Pulmonary artery endothelial cell (primary cell): Measurements from ENCODE around the gene MARK2. TPM values are rescaled to one million over a fixed set of nuclear protein-coding genes. Genes with fewer than 3 reads are reported as not detected.

Experiments used
- DNase-seq: peaks from one replicate; pipeline ENCODE4 v3.0.0-alpha.2; 2011; ENCODE audit warnings: low read depth, low spot score
- total RNA-seq: library from RNA; depleted of rRNA; stranded (reverse); fragments of >200 nt; gene quantifications from 2 replicates; pipeline ENCODE4 v1.2.3, GENCODE V29; 2014

Gene MARK2
- total RNA-seq, 1 donor from 2014 or later, result 9.2 TPM

DNA sequence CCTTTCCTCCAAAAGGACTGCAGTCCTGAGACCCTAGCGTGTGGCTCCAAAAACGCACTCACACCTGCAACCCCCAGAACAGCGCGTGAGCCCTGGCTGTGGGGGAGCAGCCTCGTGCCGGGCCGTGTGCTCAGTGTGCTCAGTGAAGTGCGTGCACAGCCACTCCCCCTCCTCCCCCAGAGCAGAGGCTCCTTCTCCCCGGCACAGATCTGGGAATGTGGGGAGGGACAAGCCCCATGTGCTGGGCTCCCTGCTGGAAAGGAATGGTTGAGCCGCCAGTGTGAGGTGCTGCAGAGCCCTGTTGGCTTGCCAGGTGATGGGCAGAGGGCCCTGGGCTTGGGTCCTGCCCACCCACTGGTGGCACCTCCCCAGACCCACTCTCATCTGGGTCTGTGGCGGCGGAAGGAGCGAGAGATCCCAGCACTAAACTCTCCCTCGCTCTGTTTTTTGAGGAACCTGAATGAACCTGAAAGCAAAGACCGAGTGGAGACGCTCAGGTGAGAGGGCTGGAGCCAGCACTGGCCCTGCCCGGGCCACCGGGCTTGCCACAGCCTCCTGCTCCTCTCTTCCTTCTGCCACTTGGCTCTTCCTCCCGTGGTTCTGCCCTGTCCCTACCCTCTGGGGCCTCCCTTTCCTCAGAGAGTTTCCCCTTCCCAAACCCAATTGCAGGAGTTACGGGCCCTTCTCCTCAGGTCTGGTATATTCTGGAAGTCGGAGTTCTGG is 69.1 kb downstream of the MARK2 start:
- no peak for DNase-seq

DNA sequence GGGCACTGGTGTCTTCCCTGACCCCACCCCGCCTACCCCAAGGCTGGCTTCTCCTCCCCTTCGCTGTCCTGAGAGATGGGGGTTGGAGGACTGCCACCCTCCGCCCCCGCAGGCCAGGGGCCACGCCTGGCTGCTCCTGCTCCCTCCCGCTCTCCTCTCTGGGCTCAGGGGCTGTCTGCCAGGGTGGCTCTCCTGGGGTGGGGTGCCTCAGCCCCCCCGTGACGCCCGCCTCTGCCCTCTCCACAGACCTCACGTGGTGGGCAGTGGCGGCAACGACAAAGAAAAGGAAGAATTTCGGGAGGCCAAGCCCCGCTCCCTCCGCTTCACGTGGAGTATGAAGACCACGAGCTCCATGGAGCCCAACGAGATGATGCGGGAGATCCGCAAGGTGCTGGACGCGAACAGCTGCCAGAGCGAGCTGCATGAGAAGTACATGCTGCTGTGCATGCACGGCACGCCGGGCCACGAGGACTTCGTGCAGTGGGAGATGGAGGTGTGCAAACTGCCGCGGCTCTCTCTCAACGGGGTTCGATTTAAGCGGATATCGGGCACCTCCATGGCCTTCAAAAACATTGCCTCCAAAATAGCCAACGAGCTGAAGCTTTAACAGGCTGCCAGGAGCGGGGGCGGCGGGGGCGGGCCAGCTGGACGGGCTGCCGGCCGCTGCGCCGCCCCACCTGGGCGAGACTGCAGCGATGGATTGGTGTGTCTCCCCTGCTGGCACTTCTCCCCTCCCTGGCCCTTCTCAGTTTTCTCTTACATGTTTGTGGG is 69.9 kb downstream of the MARK2 start:
- no peak for DNase-seq

DNA sequence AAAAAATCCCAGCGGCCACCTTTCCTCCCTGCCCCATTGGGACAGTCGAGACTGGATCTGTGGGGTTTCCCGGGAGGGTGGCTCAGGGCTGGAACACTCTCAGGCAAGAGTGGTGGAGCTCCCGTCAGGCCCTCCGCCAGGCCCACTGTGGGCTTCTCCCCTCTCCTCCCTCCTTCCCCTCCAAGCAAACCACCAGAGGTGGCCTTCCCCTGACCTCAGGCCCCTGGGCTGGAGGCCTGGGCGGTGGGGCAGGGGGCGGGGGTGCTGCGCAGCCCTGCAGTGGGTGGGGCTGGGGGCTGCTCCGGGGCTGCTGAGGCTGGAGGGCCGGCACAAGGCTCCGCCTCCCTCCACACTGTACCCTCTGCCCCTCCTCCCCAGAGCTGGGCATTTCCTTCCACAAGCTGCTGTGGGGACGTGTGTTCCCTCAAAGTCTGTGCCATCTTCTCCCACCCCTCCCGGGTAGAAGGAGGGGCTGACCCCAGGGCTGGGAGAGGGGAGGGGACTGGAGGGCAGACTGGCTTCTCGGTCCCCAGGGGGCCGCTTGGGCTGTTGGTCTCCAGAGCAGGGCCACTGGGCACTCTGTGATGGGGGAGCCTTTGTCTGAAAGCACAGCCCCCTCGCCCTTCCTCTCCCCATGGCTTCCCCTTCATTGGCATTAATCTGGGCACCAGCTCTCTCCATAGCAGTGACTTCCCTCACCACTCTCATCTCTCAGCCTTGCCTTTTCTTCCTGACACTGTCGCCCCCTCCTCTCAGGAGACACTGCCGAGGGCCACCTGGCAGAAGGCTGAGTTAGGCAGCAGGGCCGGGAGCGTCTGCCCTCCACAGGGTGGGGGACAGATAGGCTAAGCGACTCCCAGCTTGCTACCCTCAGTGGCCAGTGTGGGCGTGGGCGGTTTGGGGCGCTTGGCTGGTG is 70.9 kb downstream of the MARK2 start:
- DNase-seq, result no peak

DNA sequence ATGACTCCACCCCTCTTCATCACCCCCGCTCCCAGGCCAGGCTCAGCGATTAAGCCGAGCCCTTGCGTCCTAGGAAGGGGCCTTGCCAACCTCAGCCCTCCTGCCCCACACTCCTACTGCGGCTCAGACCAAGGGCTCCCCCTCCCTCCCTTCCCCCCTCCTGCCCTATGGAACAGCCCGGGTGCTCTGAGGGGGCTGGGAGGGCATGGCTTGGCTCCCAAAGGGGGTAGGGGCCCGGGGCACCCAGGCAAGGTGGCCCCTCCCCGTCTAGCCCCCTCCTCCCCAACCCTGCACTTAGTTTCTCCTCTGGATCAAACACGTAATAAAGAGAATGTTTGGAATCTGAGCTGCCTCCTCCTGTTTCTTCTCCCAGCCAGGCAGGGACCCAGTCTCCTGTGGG is 71.8 kb downstream of the MARK2 start:
- no peak for DNase-seq

DNA sequence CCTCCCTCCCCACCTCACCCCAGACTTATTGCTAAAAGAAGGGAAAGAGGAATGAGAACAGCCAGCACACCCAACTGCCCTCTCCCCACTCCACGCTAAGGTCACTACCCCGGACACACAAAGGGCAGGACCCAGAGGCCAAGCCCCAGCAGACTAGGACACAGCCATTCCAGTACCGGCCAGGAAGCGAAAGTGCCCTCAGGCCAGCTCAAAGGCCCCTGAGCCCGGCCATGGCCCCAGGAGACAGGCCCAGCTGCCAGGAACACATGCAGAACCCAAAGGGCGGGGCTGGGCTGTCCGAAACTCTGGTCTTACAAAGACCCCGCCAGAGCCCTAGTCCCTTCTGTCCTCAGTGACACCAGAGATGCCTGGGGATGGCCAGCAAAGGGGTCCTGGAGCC is 72.5 kb downstream of the MARK2 start:
- no peak for DNase-seq

DNA sequence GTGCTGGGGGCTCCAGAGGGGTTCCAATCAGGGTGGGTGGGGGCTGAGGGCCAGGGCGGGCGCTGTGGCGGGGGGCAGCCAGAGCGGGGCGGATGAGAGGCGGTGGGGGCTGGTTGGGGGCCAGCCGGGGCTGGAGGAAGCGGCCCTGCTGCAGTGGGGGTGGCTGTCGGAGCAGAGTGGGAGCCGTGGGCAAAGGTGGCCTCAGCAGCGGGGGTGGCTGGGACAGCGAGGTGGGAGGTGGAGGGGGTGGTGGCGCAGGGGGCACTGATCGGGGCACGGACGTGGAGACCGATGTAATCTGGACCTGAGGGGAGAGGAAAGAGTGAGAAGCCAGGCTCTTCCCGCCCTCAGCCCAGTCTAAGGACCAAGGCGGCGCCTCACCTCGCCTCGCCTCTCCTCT is 73.0 kb downstream of the MARK2 start:
- DNase-seq, result no peak

DNA sequence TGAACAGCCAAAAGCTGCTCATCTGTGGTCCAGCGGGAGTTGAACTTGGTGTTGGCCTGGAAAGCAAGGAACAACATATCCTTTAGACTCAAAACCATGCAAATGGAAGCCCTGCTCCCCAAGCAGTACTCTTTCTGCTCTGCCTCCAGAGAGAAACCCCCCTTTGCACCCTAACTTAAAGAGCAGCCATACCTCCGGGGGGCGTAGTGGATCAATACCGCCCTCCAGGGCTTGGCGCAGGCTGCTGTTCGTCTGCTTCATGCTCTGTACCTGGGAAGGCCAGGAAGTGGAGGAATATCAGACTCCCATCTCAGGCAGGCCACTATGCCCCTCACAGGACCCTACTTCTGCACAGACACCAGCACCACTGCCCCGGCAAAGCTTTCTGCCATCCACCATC is 73.8 kb downstream of the MARK2 start:
- no peak for DNase-seq

DNA sequence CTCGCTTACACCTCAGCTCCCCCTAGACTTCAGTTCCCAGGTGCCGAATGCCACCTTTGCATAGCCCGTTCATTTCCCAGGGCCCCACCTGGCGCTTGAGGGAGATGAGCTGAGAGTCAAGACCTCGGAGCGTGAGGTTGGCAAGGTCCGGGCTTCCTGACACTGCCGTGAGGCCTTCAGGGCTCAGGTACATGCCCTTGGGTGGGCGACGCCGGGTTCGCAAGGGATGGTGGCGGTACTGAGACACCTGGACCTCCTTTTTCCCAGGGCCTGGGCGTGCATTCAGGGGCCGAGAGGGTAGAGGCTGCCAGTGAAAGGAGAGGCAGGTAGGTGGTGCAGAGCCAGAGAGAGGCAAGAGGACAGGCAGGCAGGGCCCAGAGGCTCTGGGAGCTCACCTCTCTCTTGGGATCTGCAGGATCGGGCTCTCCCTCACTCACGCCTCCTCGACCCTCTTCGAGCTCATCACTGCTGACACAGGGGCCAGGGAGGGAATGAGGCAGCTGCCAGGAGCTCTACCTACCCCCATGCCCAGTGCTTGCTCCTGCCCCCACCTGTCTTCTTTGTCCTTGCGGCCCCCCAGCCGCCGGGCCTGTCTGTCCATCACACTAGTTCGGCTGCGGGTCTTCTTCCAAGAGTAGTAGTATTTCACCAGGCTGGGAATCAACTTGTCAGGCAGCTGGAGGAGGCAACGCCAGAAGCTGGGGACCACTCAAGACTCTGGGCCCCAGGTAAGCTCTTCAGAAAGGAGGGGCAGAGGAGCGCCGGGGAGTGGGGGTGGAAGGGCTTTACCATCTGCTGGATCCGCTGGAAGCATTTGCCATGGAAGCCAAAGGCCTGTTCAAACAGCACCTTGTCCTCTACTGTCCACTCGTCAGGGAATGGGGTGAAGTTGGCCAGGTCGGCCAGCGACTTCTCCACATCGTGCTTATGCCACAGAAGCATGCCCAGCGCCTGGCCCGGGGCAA is 75.2 kb downstream of the MARK2 start:
- no peak for DNase-seq

DNA sequence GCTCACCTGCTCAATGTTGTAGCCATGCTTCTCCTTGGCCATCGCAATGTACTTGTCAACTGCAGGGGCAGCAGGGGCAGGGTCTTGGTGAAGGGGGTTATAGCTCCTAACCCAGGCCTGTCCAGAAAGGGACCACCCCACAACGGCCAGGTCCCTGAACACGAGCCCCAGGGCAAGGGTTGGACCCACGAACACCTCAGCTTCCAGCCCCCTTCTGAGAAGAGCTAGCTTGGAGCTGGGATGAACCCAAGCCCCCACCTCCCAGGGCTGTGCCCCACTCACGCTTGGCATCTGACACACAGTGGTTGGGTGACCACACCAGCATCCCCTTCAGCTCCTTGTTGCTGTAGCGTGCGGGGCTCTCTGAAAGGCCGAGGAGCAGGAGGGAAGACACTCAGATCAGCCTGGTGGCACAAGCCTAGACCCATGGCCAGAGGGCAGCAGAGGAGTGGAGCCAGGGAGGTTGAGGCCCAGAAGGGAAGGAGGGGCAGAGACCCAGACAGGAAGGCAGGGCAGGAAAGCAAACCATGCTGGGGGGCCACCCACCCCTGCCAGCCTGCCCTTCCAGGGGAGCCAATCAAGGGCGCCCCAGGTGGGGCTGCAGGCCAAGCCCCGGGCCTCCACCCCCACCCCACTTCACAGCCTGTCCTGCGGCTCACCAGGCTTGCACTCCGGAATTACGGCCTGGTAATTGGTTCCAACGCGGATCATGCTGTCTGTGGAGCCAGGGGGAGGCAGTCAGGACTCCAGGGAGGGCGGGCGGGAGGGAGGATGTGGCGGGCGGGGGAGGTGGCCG is 76.2 kb downstream of the MARK2 start:
- no peak for DNase-seq

DNA sequence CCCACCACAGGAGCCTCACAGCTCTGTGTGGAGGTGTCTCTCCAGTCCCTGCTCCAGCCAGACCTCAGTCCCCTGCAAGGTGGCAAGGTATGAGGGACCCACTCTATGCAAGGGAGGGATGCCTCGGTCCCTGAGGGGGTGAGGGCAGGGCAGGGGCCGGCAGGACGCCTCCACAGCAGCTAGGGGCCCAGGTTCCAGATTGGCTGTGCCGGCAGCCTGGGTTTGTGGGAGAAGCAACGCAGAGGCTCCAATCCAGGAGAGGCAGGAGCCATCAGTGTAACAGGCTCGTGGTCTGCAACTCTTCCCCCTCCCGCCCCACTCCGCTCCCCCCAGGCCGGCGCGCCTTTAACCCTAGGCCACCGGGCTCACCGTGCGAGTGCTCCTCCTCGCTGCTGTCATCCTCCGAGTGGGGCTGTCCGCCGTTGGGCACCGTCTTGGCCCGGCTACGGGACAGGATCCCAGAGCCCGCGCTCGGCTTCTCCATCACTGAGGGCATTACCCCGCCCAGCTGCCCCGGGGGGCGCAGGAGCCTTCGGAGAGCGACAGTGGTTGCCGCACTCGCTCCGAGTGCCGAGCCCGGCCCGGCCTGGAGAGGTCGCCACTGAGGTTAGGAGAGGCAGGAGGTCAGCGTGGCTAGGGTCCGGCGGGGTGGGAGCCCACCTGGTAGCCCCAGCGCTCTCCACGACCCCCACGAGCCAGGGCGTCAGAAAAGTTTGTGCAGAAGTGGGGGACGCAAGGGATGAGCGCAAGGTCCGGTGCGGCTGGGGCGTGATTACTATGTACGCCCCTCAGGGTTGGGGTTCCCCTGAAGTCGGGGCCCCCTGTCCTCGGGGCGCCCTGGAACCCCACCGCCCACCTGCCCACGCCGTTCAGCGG is 77.3 kb downstream of the MARK2 start:
- no peak for DNase-seq

DNA sequence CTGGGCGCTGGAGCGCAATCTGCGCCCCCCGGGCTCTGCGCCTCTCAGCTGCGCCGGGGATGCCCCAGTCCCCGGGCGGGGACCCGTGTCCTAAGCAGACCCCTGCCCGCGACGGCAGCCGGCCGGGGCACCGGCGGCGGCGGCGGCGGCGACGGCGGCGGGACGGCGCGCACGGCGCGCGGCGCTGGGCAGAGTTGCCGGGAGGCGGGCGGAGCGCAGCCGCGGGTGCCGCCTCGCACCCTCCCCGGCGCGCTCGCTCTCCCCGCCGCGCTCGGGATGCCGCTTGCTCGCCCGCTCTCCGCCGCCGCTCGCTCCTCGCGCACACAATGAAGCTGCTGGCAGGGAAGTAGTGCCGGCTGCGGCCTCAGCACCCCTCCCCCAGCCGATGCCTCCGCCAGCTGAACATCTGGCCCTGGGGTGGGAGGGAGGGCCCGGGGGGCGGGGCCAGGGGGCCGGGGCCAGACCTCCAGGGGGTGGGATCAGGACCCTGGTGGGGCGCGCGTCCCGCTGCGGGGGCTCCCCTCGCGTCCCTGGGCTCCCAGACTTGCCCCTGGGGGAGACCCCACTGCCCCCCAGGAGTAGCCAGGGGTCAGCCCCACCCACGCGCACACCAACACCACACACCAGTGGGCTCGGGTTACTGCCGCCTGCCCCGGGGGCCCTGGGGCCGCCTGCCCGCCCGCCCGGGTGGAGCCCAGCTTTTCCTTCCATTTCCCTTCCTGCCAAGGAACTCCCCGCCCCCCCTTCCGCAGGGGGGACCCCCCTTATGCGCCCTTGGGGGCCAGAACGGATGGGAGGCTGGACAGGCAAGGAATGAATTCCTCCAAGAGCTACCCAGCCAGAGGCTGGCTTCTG is 78.2 kb downstream of the MARK2 start, which contains the start of gene RCOR2:
RCOR2 (minus strand) TSS at position 328 of the 855 bp plus-strand sequence. CDS start 708 bp downstream, outside the sequence.
- peak; percentile 37 for DNase-seq

DNA sequence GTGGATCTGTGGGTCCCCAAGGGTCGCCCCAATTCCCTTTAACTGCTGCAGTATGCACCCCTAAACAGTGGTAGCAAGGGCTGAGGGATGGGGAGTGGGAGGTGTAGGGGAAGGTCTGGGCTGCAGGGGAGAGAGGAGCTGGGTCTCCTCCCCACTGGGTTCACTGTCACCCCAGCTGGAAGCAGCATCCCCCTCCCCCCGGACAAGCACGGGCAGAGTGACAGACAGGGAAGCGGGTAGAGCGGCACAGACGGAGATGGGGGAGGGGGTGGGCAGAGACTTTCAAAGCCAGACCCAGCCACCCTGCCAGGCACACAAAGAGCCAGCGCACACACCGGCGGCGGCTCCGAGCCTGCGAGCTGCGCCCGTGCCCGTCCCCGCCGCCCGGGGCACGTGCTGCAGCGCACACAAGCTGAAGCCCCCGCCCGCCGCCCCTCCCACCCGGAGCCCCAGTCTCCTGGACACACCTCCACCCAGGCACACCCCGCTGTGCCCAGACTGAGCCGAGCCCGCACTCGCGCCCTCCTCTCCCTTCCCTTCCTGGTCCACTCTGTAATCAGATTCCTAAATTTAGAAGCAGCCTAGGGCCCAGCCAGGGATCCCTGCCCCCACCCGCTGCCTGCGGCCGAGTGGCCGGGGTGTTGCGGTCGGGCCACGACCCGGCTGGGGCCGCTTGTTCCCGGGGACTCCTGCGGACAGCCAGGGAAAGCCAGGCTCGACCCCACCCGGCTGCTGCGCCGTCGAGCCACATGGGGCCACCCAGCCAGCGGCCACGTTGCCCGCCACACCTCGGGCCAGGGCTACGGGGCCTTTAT is 79.0 kb downstream of the MARK2 start:
- DNase-seq, result no peak

DNA sequence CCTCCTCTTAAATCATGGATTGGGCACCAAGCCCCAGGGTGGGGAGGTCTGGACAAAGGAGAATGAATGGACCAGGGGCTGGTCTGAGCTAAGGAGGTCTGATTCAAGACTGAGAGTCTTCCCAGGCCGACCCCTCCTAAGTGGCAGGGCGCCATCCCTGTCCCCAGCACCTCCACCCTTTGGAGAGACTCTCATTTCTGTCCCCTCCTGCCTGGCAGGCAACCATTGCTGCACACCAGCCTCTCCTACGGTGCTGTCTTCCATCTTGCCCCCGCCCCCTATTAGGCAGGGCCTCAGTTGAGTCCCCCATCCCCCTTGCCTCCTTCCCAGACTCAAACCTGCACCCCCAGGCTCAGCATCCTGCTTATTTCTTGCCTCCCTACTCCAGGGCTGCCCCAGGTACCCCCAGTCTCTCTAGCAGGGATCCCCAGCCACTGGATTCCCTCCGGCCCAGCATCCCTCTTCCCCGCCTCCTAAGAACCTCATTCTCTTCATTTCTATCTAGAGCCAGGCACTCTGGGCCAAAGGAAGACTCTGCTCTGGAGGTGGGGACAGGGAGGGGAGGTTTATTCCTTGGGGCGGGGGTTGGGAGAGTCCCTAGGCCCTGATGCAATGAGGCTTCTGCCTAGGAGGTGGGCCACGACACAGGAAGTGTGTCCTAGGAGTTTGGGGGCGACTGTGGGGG is 79.7 kb downstream of the MARK2 start:
- no peak for DNase-seq

DNA sequence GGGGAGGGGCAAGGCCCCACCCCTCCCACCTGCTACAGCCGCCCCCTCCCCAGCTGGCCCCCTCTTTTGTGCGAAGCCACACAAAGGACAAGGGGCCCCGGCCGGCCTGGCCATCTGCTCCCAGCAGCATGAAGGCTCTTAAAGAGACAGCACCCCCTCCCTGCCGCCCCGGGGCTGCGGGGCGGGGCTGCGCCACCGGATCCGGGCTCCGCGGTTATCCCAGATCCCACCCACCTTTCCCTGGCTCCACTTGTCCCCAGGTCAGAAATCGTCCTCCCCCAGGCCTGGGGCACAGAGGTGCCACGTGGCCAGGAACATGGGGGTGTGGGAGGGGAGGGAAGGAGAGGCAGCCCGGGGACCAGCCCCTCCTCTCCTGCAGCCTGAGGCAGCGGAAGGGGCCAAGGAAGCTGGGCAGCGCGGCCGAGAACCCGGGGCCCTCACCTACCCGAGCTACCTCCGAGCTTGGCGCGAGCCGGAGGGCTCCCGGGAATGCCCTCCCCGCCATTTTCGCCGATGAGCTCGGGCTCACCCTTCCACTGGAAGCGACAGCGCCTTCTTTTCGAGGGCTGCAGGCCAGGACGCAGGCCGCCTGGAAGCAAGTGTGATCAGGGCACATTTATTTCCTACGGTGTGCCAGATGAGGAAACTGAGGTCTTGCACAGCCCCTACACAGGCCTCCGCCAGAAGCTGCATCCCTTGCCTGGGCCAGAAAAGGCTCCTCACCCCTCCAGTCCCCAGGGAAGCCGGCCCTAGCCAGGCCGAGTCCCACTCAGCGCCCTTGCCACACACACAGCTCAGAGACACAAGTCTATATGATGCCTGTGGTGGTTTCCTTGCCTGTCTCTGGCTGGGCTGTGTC is 80.6 kb downstream of the MARK2 start:
- no peak for DNase-seq

DNA sequence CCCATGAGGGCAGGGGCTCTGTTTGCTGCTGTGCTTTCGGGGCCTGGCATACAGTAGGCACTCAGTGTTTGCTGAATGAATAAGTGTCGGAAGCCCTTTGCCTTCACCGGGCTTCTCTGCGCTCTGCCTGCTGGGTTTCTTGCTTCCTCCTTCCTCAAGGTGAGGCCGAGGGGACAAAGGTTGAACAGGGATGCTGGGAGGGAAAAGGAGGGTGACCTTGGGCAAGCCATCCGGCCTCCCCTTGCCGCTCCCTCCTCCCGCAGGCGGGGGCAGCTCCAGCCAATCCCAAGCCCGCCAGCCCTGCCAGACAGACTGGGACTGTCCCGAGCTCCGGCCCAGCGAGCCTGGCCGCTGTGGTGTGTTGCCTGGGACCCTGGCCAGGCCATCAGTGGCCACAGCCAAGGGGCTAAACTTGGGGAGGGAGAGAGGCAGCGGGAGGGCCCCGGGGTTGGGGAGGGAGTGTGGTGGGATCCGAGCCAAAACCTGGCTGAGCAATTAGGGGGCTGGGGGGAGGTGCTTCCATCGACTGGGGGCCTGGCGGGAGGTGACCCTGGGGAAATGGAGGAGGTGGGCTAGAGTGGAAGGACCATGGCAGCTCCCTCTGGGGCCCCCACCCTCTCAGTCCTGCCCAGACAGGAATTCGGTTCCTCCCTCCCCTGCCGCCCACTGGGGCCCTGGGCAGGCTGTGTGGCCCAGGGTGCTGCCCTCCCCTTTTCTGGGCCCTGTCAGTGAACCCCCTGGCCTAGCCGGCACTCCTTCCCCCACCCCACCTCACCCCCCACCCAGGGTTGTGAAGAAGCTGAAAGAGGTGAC is 81.4 kb downstream of the MARK2 start:
- DNase-seq, result no peak
